Stimulated activated CD8-positive, alpha-beta memory T cell treated with anti-CD3 and anti-CD28 coated beads, Interleukin-15, amount 100 ng/mL, for 1 hour (primary cell): ENCODE measurements around the gene DYNC1I1.

Source experiments
- DNase-seq: peaks from one replicate; pipeline ENCODE4 v3.0.0-alpha.2; 2020; ENCODE audit warnings: low read depth

Gene DYNC1I1

DNA sequence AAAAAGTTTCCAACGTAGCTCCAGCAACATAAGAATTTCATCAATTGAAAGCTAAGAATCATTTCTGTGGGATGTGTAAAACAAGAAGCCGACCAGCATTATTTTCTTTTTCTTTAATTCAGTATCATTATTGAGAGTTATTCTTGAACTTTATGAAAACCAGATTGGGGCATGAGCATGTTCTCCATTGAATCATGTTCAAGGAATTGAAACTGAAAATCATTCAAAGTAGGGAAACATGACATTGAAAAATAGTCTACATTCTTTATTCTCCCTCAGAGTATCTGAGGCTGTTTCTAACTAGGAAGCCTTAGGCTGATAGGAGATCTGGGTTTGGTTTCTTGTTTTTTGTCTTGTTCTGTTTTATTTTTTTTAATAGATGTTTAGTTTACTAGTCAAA lies 253.7 kb downstream of the DYNC1I1 start:
- no peak for DNase-seq

- DNase-seq, result no peak
Measured at GRCh38 chr7:96026611-96027010, 254.3 kb downstream of the DYNC1I1 start.

DNA sequence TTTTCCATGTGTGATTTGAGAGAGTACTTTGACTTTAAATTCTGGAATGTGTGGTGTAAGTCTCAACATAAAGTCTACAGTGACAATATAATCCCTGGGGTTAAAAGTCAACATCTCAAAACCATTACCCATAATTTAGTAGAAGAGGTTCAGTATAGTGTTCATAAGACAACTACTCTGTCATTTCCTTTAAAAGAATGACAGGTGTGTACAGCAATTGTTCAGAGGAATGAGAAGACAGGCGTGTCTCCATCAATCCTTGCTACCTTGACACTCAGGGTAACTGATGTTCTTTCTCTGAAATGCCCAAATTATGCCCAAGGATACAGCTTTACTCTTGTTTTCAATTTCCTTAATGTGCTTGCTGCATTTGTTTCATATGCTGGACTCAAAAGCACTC lies 256.4 kb downstream of the DYNC1I1 start:
- no peak for DNase-seq

DNA sequence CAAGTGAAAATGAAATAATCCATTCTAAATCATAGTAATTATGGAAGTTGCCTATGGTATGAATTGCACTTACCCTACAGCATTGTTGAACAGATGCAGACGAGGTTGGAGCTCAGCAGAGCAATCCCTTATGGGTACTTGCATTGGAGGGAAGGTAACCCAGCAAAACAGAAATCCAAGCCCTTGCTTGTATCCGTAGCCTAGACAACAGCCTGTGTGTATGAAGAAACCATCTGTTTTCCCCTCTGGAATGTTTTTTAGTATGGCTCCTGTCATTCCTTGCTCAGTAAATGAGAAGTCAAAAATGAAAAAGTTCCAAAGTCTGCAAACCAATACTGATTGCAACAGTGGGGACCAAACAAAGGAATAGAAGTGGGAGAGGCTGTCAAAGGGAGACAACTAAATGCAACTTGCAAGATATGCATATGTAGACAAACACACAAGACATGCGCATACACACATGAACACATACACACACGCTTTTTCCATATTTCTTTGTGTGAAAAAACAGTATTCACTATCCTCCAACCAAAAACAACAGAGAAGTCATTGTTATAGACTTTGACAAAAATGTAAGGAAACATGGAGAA lies 260.8 kb downstream of the DYNC1I1 start:
- no peak for DNase-seq

DNA sequence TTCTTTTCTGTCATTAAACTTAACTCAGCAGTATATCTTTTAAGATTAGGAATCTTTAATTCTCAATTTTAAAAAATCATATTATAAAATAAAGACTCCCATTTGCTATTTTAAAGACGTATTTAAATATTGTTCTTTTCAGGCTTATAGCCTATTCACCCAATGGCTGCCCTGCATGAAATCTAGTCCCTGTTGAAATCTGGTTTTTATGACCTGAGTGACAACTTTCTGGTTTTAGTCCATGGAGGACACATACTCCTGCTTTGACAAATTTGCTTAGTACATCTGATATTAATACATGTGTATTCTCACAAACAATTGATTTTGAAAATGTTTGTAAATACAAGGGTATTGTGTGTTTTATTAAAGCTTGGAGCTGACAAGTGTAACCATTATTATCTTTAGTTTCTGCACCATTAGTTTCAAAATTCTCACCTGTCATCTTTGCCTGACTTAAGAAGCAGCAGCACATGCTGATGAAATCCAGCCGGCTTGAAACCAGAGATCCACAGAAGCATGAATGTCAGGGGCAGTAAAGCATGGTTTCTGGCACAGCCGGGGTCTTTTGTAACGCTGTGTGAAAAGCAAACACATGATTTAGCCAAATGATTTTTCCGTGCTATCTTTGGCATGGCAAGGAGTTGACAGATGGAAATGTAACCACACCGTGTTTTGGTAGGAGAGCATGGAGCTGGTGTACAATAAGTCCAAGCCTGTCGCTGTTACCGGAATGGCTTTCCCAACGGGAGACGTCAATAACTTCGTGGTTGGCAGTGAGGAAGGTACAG lies 262.8 kb downstream of the DYNC1I1 start:
- no peak for DNase-seq

DNA sequence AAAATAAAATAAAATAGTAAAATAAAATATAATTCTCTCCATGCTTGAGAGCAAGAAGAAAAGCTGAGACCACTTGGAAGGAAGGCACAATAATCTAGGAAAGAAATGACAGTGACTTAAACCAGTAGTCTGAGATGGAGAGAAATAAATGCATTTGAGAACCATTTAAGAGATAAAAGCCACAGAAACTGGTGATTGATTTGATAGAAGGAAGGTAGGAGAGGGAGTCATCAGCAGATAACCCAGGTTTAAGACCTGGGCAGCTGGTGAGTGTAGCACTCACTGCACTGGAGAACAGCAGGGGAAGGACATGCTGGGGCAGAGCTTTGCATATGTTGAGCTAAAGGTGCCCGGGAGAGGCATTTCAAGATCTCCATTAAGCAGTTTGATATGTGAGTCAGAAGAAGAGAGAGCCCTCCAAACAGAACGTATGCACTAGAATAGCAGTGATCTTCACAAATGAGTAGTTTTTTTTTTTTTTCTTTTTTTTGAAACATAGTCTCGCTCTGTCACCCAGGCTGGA lies 268.0 kb downstream of the DYNC1I1 start:
- DNase-seq, result no peak

- DNase-seq, result no peak
Measured at GRCh38 chr7:96041171-96041570, 268.8 kb downstream of the DYNC1I1 start.

- DNase-seq, result no peak
Measured at GRCh38 chr7:96045181-96045580, 272.8 kb downstream of the DYNC1I1 start.

- no peak for DNase-seq
Measured at GRCh38 chr7:96045919-96046318, 273.6 kb downstream of the DYNC1I1 start.

- no peak for DNase-seq
Measured at GRCh38 chr7:96052289-96052688, 279.9 kb downstream of the DYNC1I1 start.

DNA sequence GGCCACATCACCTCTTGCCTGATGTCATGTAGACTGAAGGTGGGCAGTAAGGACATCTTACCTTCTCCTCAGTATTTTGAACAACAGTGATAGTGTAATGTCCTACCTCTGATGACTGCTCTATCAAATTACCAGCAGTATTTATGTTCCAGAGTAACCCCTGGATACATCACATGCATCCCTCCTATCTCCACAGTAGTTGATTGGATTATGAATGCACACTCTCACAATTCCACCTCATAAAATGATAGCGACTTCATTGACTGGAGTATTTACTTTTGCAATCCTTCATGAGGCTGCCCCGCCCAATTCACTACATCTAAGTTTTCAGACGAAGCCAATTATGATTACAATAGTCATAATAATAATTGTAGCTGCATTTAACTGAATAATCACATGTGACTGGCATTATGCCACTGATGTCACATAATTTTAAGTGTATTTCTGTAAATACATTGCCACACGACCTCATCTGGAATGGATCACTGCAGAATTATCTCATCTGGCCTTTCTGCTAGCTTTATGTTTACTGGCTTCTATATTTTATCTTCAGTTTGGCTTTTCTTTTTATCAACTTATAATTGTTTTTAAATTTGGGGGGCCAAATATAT lies 280.6 kb downstream of the DYNC1I1 start:
- no peak for DNase-seq

- no peak for DNase-seq
Measured at GRCh38 chr7:96055717-96056116, 283.4 kb downstream of the DYNC1I1 start.

DNA sequence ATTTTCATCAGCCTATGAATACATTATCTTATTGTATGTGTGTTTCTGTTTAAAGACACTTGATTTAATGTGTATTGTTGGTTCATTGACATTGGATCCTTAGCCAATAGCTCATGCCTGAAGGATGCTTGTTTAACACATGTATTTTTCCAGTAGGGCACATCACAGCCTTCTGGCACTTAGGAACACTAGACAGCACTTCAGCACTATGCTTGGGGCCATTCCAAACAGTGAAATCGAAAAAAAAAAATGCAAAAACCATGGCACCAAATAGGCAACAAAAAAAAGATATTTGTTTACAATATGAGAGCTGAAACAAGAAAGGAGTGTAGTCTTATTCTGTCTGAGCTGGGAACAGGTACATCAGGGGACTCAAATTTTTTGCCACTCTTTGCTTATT lies 286.7 kb downstream of the DYNC1I1 start:
- DNase-seq, result no peak

GRCh38 chr7:96061009-96061408 lies 288.7 kb downstream of the DYNC1I1 start:
- DNase-seq, result no peak

GRCh38 chr7:96061844-96062243 lies 289.5 kb downstream of the DYNC1I1 start:
- no peak for DNase-seq

DNA sequence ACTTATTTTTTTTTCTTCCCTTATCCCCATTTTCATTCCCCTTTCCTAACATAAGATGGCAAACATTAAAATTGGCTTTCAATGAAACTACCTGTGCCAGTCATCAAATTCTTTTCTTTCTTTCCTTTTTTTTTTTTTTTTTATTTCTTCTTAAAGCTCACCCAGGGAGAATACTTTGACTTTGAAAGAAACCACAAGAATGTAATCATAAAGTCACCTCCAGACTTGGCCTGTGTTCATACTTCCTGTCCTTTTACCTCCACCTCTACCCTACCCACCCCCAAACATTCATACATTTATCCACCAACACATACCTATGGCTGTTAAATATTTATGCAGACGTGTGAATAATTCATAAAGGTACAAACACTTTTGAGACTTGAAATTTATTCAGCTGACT lies 295.0 kb downstream of the DYNC1I1 start:
- DNase-seq, result no peak

DNA sequence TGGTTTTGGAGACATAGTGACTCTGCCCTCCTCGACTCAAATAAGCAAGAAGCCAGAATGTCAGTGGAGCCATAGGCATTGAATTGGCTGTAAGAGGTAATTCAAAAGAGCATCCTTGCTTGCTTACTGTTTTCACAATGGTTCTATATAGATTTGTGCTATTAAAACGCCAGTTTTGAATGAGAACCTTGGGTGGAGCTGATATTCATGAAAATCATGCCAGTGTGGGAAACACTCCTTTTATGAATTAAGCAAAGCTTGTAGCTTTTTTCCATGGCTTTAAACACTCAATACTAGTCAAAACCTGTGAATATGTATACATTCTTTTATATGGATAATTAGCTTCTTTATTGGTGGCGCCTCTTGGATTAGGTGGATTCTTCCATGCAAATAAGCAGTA lies 297.0 kb downstream of the DYNC1I1 start:
- DNase-seq, result no peak

GRCh38 chr7:96074871-96075270 lies 302.5 kb downstream of the DYNC1I1 start:
- DNase-seq, result no peak

DNA sequence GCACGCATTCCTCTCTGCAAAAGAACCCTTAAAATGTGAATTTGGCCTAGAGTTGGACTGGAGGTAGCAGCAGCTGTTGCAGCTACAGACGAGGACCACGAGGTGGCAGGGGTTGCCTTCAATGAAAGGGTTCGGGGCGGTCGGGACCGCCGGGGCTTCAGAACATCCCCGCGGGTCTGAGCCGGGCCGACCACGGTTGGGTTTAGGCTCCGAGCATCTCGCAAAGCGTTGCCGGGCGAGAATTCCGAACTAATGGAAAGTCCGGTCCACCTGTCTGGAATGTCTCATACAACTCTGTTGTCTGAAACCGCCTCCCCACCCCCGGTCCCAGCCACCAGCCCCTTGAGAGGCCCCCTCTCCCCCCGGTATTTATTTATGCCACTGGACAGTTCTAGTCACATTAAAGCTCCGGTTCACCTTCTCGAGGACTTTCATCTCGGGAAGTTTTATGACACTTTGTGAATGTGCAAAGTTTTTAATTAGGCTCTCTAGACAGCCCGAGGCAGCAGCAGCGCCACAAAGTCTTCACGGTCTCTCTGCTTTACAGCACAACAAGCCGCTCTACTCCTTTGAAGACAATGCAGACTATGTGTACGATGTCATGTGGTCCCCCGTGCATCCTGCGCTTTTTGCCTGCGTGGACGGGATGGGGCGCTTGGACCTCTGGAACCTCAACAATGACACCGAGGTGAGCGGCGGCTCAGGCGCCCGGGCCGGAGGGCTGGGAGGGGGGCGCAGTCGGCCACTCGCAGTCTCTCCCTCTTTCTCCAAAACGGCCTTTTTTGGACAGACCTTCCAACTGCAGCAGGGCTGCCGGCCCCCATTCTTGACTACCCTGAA lies 303.4 kb downstream of the DYNC1I1 start:
- no peak for DNase-seq

DNA sequence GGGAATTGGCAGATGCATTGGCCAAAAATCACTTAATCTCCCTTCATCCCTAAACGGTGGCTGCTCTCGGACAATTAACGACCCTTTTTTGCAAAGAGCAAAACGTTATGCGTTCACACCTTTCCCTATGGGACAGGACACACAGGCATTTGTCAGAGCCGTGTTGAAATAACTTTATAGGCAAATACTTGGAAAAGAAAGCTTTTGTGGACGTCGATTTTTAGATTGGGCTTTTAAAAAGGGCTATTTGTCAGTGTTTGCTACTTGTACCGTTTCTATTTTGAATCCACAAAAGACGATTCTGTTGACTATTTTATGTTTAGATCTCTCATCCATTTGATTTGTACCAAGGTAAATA lies 304.0 kb downstream of the DYNC1I1 start:
- DNase-seq, result no peak

GRCh38 chr7:96080027-96080426 lies 307.7 kb downstream of the DYNC1I1 start:
- no peak for DNase-seq

GRCh38 chr7:96084881-96085553 lies 312.7 kb downstream of the DYNC1I1 start:
- DNase-seq, result no peak
